OCI-LY7 (cell line): ENCODE results near the gene PHF13. TPM values are rescaled to one million over a fixed set of nuclear protein-coding genes. Genes with fewer than 3 reads are reported as not detected.
A peak's percentile ranks its signal among the peaks of the same experiment; 100 is the strongest.

Experiments
- BruUV-seq: library from RNA; stranded (reverse); fragments of 400-500 nt; replicated peaks from 2 replicates; lab custom pipeline; 2021; lab: Mats Ljungman, UMichigan
- CTCF ChIA-PET: fragments of 300-600 bp; sonication (Branson Sonifier 250); formaldehyde crosslinking; loops from one replicate; lab custom pipeline; 2022; ENCODE audit warnings: antibody characterized with exemption; ENCODE audit not compliant: unreplicated experiment; lab: Charles Lee
- POLR2A ChIA-PET: fragments of 300-600 bp; sonication (Branson Sonifier 250); formaldehyde crosslinking; loops from one replicate; lab custom pipeline; 2022; ENCODE audit warnings: antibody characterized with exemption; lab: Charles Lee
- DNase-seq: peaks from one replicate; pipeline ENCODE4 v3.0.0-alpha.2; 2015; ENCODE audit warnings: low spot score
- H2AFZ ChIP-seq: fragments of 200-600 bp; sonication (generic), shearing (Covaris generic); 2 replicates; pipeline ENCODE4 v1.6.1; 2014; ENCODE audit warnings: mild to moderate bottlenecking, antibody characterized with exemption, low read length, moderate library complexity
- H3K27ac ChIP-seq: fragments of 200-600 bp; sonication (generic); 2 replicates; pipeline ENCODE4 v1.5.1; 2014; ENCODE audit warnings: mixed run types, low read depth, mild to moderate bottlenecking, moderate library complexity, low read length, inconsistent platforms; ENCODE audit not compliant: poor library complexity, severe bottlenecking
- H3K36me3 ChIP-seq: fragments of 200-600 bp; sonication (generic); 2 replicates; pipeline ENCODE4 v1.6.1; 2014; ENCODE audit warnings: mild to moderate bottlenecking, antibody characterized with exemption, low read length, moderate library complexity, mixed read lengths; ENCODE audit not compliant: insufficient read depth
- H3K4me1 ChIP-seq: fragments of 200-600 bp; sonication (generic); 2 replicates; pipeline ENCODE4 v1.5.1; 2014; ENCODE audit warnings: mild to moderate bottlenecking, low read length; ENCODE audit not compliant: insufficient read depth, poor library complexity, severe bottlenecking
- H3K4me2 ChIP-seq: fragments of 200-600 bp; sonication (generic); 2 replicates; pipeline ENCODE4 v1.6.1; 2014; ENCODE audit warnings: mild to moderate bottlenecking, low read length
- H3K4me3 ChIP-seq: fragments of 200-600 bp; sonication (generic); 2 replicates; pipeline ENCODE4 v1.5.1; 2014; ENCODE audit warnings: mild to moderate bottlenecking, low read depth, low read length; ENCODE audit not compliant: poor library complexity, severe bottlenecking
- H3K79me2 ChIP-seq: fragments of 200-600 bp; sonication (generic); 2 replicates; pipeline ENCODE4 v1.6.1; 2016; ENCODE audit warnings: low read depth, mild to moderate bottlenecking, low read length, moderate library complexity, mixed read lengths; ENCODE audit not compliant: insufficient read depth
- H3K9me2 ChIP-seq: fragments of 200-600 bp; sonication (generic); 2 replicates; pipeline ENCODE4 v1.6.1; 2016; ENCODE audit warnings: mild to moderate bottlenecking, low read length, mixed read lengths; ENCODE audit not compliant: insufficient read depth
- H3K9me3 ChIP-seq: fragments of 200-600 bp; sonication (generic); 2 replicates; pipeline ENCODE4 v1.6.1; 2014; ENCODE audit warnings: mild to moderate bottlenecking, mixed run types, low read length, mixed read lengths
- H4K20me1 ChIP-seq: fragments of 200-600 bp; sonication (generic); 2 replicates; pipeline ENCODE4 v1.6.1; 2014; ENCODE audit warnings: mild to moderate bottlenecking, antibody characterized with exemption, low read length, moderate library complexity, mixed read lengths; ENCODE audit not compliant: insufficient read depth
- EZH2phosphoT487 ChIP-seq: fragments of 200-600 bp; sonication (generic); IDR thresholded peaks from 2 replicates; pipeline ENCODE4 v1.6.1; 2018; ENCODE audit warnings: low read depth, borderline replicate concordance, mild to moderate bottlenecking, mixed run types, antibody characterized with exemption, low read length, moderate library complexity, mixed read lengths
- intact Hi-C: fragments of 100-400 bp; cut with micrococcal nuclease; formaldehyde crosslinking; loops from one replicate; pipeline ENCODE4 v1.10.0; 2022; ENCODE audit not compliant: unreplicated experiment
- total RNA-seq, 2 experiments: library from RNA; depleted of rRNA in 1 of 2; stranded (reverse); fragments of >200 nt in 1 of 2; shearing (Covaris generic) in 1 of 2; gene quantifications; 2 replicates each; pipeline ENCODE4 v1.2.3, GENCODE V29; 2014 to 2022
- TF ChIP-seq, protein P1 (sequence below): fragments of 200-600 bp; sonication (generic); conservative IDR thresholded peaks from 2 replicates; pipeline ENCODE4 v1.5.1; 2014; ENCODE audit warnings: mild to moderate bottlenecking, antibody characterized with exemption, low read length, moderate library complexity, mixed read lengths

PHF13 gene
- total RNA-seq, 2 experiments from 2014 or later: 5.3 to 14.7 TPM

- ChIA-PET POLR2A (interaction anchor here (0.9 to 1.8 kb wide), 2 partner anchors 10 to 12 kb away, joined by 3 to 5 read pairs; partner anchors contain the start of gene ZBTB48), CTCF (interaction anchor here (1.6 kb wide), 1 partner anchor 10 kb away, joined by 5 read pairs; the partner anchor contains the start of gene ZBTB48)
Measured at GRCh38 chr1:6570100-6570499, 43.4 kb upstream of the PHF13 start.

DNA sequence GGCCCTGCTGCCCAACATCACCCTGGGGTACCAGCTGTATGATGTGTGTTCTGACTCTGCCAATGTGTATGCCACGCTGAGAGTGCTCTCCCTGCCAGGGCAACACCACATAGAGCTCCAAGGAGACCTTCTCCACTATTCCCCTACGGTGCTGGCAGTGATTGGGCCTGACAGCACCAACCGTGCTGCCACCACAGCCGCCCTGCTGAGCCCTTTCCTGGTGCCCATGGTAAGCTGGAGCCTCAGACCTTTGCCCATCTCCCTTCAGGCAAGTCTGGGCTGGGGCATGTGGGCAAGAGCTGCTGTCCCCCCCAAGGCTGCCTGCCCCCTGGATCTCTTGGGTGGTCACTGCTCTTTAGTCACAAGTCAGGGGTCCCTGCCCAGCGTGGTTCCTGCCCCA lies 42.5 kb upstream of the PHF13 start:
- Histone ChIP-seq H3K4me2 (no peak overlapping the region), H3K9me2 (no peaks in the 10 kb centered on the region), H3K27ac (no peak overlapping the region), H4K20me1 (no peaks in the 10 kb centered on the region), H3K79me2 (no peaks in the 10 kb centered on the region), H3K4me1 (peaks cover 12% of the 10 kb centered on the region), H3K4me3 (no peak overlapping the region), H2AFZ (no peak overlapping the region), H3K9me3 (no peaks in the 10 kb centered on the region), H3K36me3 (no peaks in the 10 kb centered on the region)
- ChIA-PET POLR2A (interaction anchor here (0.9 to 1.8 kb wide), 2 partner anchors 9 to 13 kb away, joined by 3 to 5 read pairs; partner anchors contain the start of gene ZBTB48), CTCF (interaction anchor here (0.9 to 1.6 kb wide), 2 partner anchors 9 to 17 kb away, joined by 3 to 5 read pairs; partner anchors contain the start of genes NOL9 and ZBTB48)
- TF ChIP-seq EZH2phosphoT487: no peak
- TF ChIP-seq, protein P1, sequence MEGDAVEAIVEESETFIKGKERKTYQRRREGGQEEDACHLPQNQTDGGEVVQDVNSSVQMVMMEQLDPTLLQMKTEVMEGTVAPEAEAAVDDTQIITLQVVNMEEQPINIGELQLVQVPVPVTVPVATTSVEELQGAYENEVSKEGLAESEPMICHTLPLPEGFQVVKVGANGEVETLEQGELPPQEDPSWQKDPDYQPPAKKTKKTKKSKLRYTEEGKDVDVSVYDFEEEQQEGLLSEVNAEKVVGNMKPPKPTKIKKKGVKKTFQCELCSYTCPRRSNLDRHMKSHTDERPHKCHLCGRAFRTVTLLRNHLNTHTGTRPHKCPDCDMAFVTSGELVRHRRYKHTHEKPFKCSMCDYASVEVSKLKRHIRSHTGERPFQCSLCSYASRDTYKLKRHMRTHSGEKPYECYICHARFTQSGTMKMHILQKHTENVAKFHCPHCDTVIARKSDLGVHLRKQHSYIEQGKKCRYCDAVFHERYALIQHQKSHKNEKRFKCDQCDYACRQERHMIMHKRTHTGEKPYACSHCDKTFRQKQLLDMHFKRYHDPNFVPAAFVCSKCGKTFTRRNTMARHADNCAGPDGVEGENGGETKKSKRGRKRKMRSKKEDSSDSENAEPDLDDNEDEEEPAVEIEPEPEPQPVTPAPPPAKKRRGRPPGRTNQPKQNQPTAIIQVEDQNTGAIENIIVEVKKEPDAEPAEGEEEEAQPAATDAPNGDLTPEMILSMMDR: no peak
- intact Hi-C loops: no loop called here
- no peak for DNase-seq
- no TSS peak for BruUV-seq

More at GRCh38 chr1:6570100-6570499, 43.4 kb upstream of the PHF13 start:
- no peaks in the 10 kb centered on the region for H3K9me3 ChIP-seq
- H2AFZ ChIP-seq: no peak overlapping the region
- peak; percentile 59 for DNase-seq
- intact Hi-C loops: no loop called here
- H4K20me1 ChIP-seq: no peaks in the 10 kb centered on the region
- peaks cover 12% of the 10 kb centered on the region for H3K4me1 ChIP-seq
- no peaks in the 10 kb centered on the region for H3K9me2 ChIP-seq
- TF ChIP-seq, protein P1: no peak
- no peak for TF ChIP-seq EZH2phosphoT487
- BruUV-seq: no TSS peak
- peak overlapping the region; percentile 39 for H3K4me2 ChIP-seq
- no peaks in the 10 kb centered on the region for H3K79me2 ChIP-seq
- no peak overlapping the region for H3K27ac ChIP-seq
- no peaks in the 10 kb centered on the region for H3K36me3 ChIP-seq
- no peak overlapping the region for H3K4me3 ChIP-seq

DNA sequence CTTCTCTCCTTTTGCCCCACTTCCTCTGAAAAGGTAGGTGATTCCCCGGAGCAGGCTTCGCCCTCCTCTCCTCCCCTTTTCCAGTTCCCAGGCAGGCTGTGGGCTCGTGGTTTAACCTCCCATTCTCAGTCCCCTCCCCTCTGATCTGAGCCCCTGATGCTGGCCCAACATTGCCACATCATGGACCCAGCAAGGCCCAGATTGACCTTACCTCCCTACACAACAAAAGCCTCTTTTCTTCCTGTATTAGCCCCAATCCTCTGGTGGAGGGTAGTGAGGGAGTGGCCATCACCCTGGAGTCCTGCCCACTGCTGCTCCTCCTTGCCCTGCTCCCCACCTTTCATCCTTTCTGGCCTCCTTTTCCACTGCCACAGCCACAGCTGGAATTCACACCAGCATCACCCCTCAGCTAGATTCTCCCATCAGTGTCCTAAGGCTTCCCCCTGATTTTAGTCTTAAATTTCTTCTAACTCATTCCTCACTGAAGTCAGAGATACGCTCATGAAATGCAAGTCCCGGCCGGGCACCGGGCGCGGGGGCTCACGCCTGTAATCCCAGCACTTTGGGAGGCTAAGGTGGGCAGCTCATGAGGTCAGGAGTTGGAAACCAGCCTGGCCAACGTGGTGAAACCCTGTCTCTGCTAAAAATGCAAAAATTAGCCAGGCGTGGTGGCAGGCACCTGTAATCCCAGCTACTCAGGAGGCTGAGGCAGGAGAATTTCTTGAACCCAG lies 40.7 kb upstream of the PHF13 start:
- H4K20me1 ChIP-seq: no peaks in the 10 kb centered on the region
- no TSS peak for BruUV-seq
- TF ChIP-seq, protein P1: no peak
- no peak for TF ChIP-seq EZH2phosphoT487
- H3K27ac ChIP-seq: no peak overlapping the region
- H3K9me3 ChIP-seq: no peaks in the 10 kb centered on the region
- H3K36me3 ChIP-seq: no peaks in the 10 kb centered on the region
- no peaks in the 10 kb centered on the region for H3K9me2 ChIP-seq
- H3K4me2 ChIP-seq: no peak overlapping the region
- intact Hi-C loops: no loop called here
- no peaks in the 10 kb centered on the region for H3K79me2 ChIP-seq
- ChIA-PET POLR2A (no interaction called here), CTCF (no interaction called here)
- H2AFZ ChIP-seq: no peak overlapping the region
- H3K4me3 ChIP-seq: no peak overlapping the region
- DNase-seq: no peak
- peaks cover 12% of the 10 kb centered on the region for H3K4me1 ChIP-seq
